NCI-H187 (cell line): ENCODE data around the gene COPS2.
"Not testable (repeated sequence)": the region's sequence is repeated elsewhere in the genome, so short reads cannot be mapped to it uniquely, and the experiment has no call there.

Experiments used
- DNase-seq, 2 experiments: peaks; one replicate each; lab custom pipeline; 2025; lab: John Stamatoyannopoulos, UW

Gene COPS2

GRCh38 chr15:49103002-49103401 lies 52.4 kb downstream of the COPS2 start:
- DNase-seq, result no peak

- no peak for DNase-seq
Observed at GRCh38 chr15:49101536-49101935, 53.9 kb downstream of the COPS2 start.

- no peak for DNase-seq
Observed at GRCh38 chr15:49096090-49096750, 59.2 kb downstream of the COPS2 start.

GRCh38 chr15:49094923-49095322 lies 60.5 kb downstream of the COPS2 start:
- no peak for DNase-seq

GRCh38 chr15:49093252-49094105 lies 61.9 kb downstream of the COPS2 start:
- no peak for DNase-seq

- no peak for DNase-seq
Observed at GRCh38 chr15:49088996-49089395, 66.4 kb downstream of the COPS2 start.

- DNase-seq, result no peak
Observed at GRCh38 chr15:49085696-49086459, 69.5 kb downstream of the COPS2 start.

GRCh38 chr15:49084285-49084570 lies 71.2 kb downstream of the COPS2 start:
- no peak for DNase-seq

GRCh38 chr15:49083401-49084284 lies 71.8 kb downstream of the COPS2 start:
- DNase-seq, result no peak

GRCh38 chr15:49082960-49083359 lies 72.4 kb downstream of the COPS2 start:
- DNase-seq, result no peak

- DNase-seq, result no peak
Observed at GRCh38 chr15:49079340-49080039, 75.9 kb downstream of the COPS2 start.

GRCh38 chr15:49075881-49076280 lies 79.5 kb downstream of the COPS2 start:
- DNase-seq, result no peak

- DNase-seq, result not testable (repeated sequence)
Observed at GRCh38 chr15:49074589-49075287, 80.7 kb downstream of the COPS2 start.
